Astrocyte of the cerebellum (primary cell): ENCODE results near the gene MYLK.
"Not testable (repeated sequence)": the region's sequence is repeated elsewhere in the genome, so short reads cannot be mapped to it uniquely, and the experiment has no call there.

ENCODE experiments used
- DNase-seq: peaks from one replicate; pipeline ENCODE4 v3.0.0-alpha.2; 2011; ENCODE audit warnings: low read depth
- H3K4me3 ChIP-seq: 2 replicates; pipeline ENCODE4 v1.5.1; 2011; ENCODE audit warnings: mild to moderate bottlenecking, low read depth, low read length, moderate library complexity
- CTCF ChIP-seq: IDR thresholded peaks from 2 replicates; pipeline ENCODE4 v1.5.1; 2012; ENCODE audit warnings: low read length, low read depth, moderate library complexity, mild to moderate bottlenecking; ENCODE audit errors: missing control alignments
- in situ Hi-C: cut with HindIII; loops from 2 replicates; pipeline ENCODE4 v1.10.0; 2017; ENCODE audit warnings: low sequenced_read_pairs

Gene MYLK

GRCh38 chr3:123919353-123919752, 35.2 kb upstream of the MYLK start:
- in situ Hi-C loops = no loop called here
- no peak overlapping the region for H3K4me3 ChIP-seq
- TF ChIP-seq CTCF = no peak
- no peak for DNase-seq

- no peak for DNase-seq
- no peak overlapping the region for H3K4me3 ChIP-seq
- no peak for TF ChIP-seq CTCF
- in situ Hi-C loops = no loop called here
Measured at GRCh38 chr3:123914829-123915228, 30.7 kb upstream of the MYLK start.

- no peak overlapping the region for H3K4me3 ChIP-seq
- in situ Hi-C loops = no loop called here
- DNase-seq = no peak
- no peak for TF ChIP-seq CTCF
Measured at GRCh38 chr3:123909785-123910184, 25.7 kb upstream of the MYLK start.

GRCh38 chr3:123907720-123908119, 23.6 kb upstream of the MYLK start:
- no peak for TF ChIP-seq CTCF
- H3K4me3 ChIP-seq = no peak overlapping the region
- DNase-seq = no peak
- in situ Hi-C loops = no loop called here

GRCh38 chr3:123899300-123899865, 15.3 kb upstream of the MYLK start:
- no peak for TF ChIP-seq CTCF
- DNase-seq = no peak
- in situ Hi-C loops = loop anchor here (5.0 kb wide), 1 partner anchor 58 kb away; no protein-coding TSS in a partner anchor
- no peak overlapping the region for H3K4me3 ChIP-seq

GRCh38 chr3:123893012-123893411, 8.9 kb upstream of the MYLK start:
- no peak for TF ChIP-seq CTCF
- no peak overlapping the region for H3K4me3 ChIP-seq
- in situ Hi-C loops = no loop called here
- no peak for DNase-seq

- no peak for TF ChIP-seq CTCF
- in situ Hi-C loops = no loop called here
- no peak for DNase-seq
- no peak overlapping the region for H3K4me3 ChIP-seq
Measured at GRCh38 chr3:123892195-123892594, 8.1 kb upstream of the MYLK start.

- in situ Hi-C loops, H3K4me3 ChIP-seq, DNase-seq: not testable (repeated sequence)
Measured at GRCh38 chr3:123890991-123891390, 6.9 kb upstream of the MYLK start.

GRCh38 chr3:123890162-123890561, 6.0 kb upstream of the MYLK start:
- H3K4me3 ChIP-seq, DNase-seq, in situ Hi-C loops: not testable (repeated sequence)
